ENCODE data around the gene SRC.
"Not testable (repeated sequence)": the region's sequence is repeated elsewhere in the genome, so short reads cannot be mapped to it uniquely, and the experiment has no call there.

SRC gene

DNA sequence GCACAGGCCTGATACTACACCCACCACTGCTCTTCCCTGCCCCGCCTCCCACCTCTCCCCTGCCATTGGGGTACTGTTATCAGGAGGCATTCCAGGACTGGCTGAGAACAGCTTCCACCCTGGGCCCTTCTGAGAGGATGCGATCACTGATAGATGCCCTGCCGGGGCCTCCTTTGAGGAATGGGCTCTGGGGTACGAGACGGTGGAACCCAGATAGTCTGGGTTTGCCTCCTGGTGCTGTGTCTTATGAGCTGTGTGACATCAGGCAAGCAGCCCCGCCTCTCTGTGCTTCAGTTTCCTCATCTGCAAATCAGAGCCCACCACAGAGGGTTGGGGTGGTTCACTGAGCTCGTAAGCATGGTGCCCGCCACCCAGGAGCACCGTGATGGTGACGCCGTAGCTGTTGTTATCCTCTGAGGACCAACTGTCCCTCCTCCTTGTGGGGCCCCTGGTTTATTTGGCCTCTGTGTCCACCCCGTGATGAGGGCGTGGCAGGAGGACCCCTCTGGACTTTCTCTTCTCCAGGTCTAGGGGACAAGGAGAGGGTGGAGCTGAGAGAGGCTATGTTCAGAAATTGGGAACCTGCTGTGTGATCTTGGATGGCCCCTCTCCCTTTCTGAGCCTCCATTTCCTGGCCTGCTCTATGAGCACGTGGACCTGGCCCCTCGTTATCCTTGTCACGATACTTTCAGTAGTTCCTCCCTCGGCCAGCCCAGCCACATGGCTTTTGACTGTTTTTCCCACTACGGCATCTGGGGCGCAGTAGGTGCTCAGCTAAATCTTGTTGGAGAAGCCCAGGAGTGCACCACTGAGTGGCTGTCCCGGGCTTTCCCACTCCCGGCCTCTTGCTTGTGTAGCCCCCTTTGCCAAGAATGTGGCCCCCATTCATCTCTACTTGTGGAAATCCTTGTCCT is 18.3 kb downstream of the SRC start:
- H3K27ac ChIP-seq, result peak overlapping the region; percentile 46
- TF ChIP-seq, protein P1, sequence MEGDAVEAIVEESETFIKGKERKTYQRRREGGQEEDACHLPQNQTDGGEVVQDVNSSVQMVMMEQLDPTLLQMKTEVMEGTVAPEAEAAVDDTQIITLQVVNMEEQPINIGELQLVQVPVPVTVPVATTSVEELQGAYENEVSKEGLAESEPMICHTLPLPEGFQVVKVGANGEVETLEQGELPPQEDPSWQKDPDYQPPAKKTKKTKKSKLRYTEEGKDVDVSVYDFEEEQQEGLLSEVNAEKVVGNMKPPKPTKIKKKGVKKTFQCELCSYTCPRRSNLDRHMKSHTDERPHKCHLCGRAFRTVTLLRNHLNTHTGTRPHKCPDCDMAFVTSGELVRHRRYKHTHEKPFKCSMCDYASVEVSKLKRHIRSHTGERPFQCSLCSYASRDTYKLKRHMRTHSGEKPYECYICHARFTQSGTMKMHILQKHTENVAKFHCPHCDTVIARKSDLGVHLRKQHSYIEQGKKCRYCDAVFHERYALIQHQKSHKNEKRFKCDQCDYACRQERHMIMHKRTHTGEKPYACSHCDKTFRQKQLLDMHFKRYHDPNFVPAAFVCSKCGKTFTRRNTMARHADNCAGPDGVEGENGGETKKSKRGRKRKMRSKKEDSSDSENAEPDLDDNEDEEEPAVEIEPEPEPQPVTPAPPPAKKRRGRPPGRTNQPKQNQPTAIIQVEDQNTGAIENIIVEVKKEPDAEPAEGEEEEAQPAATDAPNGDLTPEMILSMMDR (conservative IDR thresholded peaks at IDR 0.05; ENCODE audit: low read depth), result no peak
- POLR2A ChIA-PET (ENCODE audit: low non-redundant PET), result no interaction called here
- CTCF ChIA-PET, result interaction anchor here (0.9 to 1.1 kb wide), 2 partner anchors 8 to 10 kb away, joined by 3 to 8 read pairs; no protein-coding TSS in a partner anchor
- DNase-seq (ENCODE audit: low spot score), result no peak

GRCh38 chr20:37364927-37365272 is 19.0 kb downstream of the SRC start:
- POLR2A ChIA-PET (ENCODE audit: low non-redundant PET), result no interaction called here
- CTCF ChIA-PET, result interaction anchor here (0.6 to 1.1 kb wide), 3 partner anchors 9 to 1051 kb away, joined by 3 to 8 read pairs (median 3); no protein-coding TSS in a partner anchor

GRCh38 chr20:37365760-37366638 is 20.1 kb downstream of the SRC start:
- H3K27ac ChIP-seq, result no peak overlapping the region
- no peak for DNase-seq (ENCODE audit: low spot score)
- ChIA-PET POLR2A (ENCODE audit: low non-redundant PET) (no interaction called here), CTCF (no interaction called here)
- TF ChIP-seq, protein P1 (conservative IDR thresholded peaks at IDR 0.05; ENCODE audit: low read depth), result no peak

More at GRCh38 chr20:37364927-37365272, 19.0 kb downstream of the SRC start:
- DNase-seq (ENCODE audit: low spot score), result no peak
- TF ChIP-seq, protein P1 (conservative IDR thresholded peaks at IDR 0.05; ENCODE audit: low read depth), result no peak
- H3K27ac ChIP-seq, result peak overlapping the region; percentile 46

DNA sequence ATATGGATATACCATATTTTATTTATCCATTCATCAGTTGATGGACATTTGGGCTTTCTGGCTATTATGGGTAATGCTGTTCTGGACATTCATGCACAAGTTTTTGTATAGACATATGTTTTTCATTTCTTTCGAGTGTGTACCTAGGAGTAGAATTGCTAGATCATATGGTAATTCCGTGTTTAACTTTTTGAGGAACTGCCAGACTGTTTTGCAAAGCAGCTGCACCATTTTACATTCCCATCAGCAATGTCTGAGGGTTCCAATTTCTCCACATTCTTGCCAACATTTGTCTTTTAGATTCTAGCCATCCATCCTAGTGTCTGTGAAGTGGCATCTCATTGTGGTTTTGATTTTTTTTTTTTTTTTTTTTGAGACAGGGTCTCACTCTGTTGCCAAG is 20.8 kb downstream of the SRC start:
- no peak for DNase-seq (ENCODE audit: low spot score)
- TF ChIP-seq, protein P1 (conservative IDR thresholded peaks at IDR 0.05; ENCODE audit: low read depth), result no peak
- POLR2A ChIA-PET (ENCODE audit: low non-redundant PET), result no interaction called here
- H3K27ac ChIP-seq, result no peak overlapping the region
- CTCF ChIA-PET, result interaction anchor here (0.6 to 0.7 kb wide), 2 partner anchors 7 to 844 kb away, joined by 3 to 4 read pairs; no protein-coding TSS in a partner anchor

DNA sequence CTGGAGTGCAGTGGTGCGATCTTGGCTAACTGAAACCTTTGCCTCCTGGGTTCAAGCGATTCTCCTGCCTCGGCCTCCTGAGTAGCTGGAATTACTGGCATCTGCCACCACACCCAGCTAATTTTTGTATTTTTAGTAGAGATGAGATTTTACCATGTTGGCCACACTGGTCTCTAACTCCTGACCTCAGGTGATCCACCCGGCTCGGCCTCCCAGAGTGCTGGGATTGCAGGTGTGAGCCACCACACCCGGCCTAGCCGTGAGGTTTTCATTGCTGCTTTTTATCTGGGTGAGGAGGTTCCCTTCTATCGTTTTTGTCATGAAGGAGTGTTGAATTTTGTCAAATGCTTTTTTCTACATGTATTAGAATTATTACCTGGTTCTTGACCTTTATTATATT is 23.9 kb downstream of the SRC start:
- ChIA-PET POLR2A (ENCODE audit: low non-redundant PET) (interaction anchor here (0.6 kb wide), 1 partner anchor 22 kb away, joined by 5 read pairs; no protein-coding TSS in a partner anchor), CTCF (interaction anchor here (0.6 kb wide), 1 partner anchor 85 kb away, joined by 3 read pairs; no protein-coding TSS in a partner anchor)
- H3K27ac ChIP-seq, result no peak overlapping the region
- DNase-seq (ENCODE audit: low spot score), result no peak
- TF ChIP-seq, protein P1 (conservative IDR thresholded peaks at IDR 0.05; ENCODE audit: low read depth), result no peak

GRCh38 chr20:37371845-37372244 is 25.9 kb downstream of the SRC start:
- not testable (repeated sequence) for DNase-seq (ENCODE audit: low spot score)
- H3K27ac ChIP-seq, result peak overlapping the region; percentile 37
- ChIA-PET POLR2A (ENCODE audit: low non-redundant PET) (interaction anchor here (0.6 kb wide), 1 partner anchor 83 kb away, joined by 4 read pairs; no protein-coding TSS in a partner anchor), CTCF (interaction anchor here (0.6 to 0.9 kb wide), 5 partner anchors 14 to 382 kb away, joined by 3 to 5 read pairs (median 4); no protein-coding TSS in a partner anchor)

Measured in RWPE1 (cell line).